Tibial nerve (tissue), 3 donors: ENCODE results near the gene CDC123.

Experiments used
- POLR2A ChIP-seq, 2 donors: fragments of 450-650 bp; IDR thresholded peaks; one replicate each; pipeline ENCODE4 v1.6.1; 2017; ENCODE audit warnings: antibody characterized with exemption in 2 of 2, mild to moderate bottlenecking in 2 of 2, moderate library complexity in 2 of 2
- TF ChIP-seq, protein P1 (sequence below), 5 experiments: fragments of 200-600 bp in 3 of 5; fragments of 450-650 bp in 2 of 5; sonication (generic) in 3 of 5; IDR thresholded peaks; one replicate each; pipeline ENCODE4 v1.5.1; 2016 to 2019; ENCODE audit warnings: antibody characterized with exemption in 5 of 5, mild to moderate bottlenecking in 3 of 5, moderate library complexity in 2 of 5

DNA sequence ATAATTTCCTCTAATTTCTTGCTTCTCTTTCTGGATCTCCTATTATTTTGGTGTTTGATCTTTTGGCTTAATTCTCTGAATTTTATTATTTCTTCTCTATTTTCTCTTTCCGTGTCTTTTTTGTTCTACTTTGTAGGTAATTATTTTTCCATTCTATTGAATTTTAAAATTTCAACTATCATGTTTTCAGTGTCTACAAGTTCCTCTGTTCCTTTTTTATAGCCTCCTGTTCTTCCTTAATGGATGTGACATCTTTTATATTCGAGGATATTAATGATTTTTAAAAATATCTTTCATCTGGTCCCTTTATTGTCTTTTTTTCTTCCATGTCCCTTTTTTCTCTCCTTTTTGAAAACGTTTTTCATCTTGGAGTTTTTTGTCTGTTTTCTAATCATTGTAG lies 11.1 kb downstream of the CDC123 start:
- no peak for TF ChIP-seq POLR2A (IDR thresholded peaks at IDR 0.05)
- TF ChIP-seq, protein P1, sequence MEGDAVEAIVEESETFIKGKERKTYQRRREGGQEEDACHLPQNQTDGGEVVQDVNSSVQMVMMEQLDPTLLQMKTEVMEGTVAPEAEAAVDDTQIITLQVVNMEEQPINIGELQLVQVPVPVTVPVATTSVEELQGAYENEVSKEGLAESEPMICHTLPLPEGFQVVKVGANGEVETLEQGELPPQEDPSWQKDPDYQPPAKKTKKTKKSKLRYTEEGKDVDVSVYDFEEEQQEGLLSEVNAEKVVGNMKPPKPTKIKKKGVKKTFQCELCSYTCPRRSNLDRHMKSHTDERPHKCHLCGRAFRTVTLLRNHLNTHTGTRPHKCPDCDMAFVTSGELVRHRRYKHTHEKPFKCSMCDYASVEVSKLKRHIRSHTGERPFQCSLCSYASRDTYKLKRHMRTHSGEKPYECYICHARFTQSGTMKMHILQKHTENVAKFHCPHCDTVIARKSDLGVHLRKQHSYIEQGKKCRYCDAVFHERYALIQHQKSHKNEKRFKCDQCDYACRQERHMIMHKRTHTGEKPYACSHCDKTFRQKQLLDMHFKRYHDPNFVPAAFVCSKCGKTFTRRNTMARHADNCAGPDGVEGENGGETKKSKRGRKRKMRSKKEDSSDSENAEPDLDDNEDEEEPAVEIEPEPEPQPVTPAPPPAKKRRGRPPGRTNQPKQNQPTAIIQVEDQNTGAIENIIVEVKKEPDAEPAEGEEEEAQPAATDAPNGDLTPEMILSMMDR (IDR thresholded peaks at IDR 0.05): no peak
